ENCODE results near the gene ALG10B.

DNA sequence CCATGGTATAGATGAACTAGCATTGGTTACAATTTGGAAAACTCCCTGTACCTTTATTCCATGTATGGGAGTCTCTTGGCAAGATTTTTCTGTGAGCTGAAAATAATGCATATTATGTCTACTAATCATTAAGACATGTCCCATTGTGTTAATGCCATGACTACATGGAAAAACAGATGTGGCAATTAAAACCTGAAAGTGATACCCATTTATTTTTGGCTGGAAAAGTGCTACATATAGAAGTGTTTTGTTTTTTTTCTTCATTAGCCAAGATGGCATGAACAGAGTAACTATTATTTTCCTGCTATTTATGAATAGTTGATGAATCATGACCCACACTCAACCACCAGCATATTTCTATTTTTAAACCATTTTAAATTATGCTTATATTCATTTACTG is 58.2 kb downstream of the ALG10B start:
- TF ChIP-seq, protein P1, sequence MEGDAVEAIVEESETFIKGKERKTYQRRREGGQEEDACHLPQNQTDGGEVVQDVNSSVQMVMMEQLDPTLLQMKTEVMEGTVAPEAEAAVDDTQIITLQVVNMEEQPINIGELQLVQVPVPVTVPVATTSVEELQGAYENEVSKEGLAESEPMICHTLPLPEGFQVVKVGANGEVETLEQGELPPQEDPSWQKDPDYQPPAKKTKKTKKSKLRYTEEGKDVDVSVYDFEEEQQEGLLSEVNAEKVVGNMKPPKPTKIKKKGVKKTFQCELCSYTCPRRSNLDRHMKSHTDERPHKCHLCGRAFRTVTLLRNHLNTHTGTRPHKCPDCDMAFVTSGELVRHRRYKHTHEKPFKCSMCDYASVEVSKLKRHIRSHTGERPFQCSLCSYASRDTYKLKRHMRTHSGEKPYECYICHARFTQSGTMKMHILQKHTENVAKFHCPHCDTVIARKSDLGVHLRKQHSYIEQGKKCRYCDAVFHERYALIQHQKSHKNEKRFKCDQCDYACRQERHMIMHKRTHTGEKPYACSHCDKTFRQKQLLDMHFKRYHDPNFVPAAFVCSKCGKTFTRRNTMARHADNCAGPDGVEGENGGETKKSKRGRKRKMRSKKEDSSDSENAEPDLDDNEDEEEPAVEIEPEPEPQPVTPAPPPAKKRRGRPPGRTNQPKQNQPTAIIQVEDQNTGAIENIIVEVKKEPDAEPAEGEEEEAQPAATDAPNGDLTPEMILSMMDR (IDR thresholded peaks at IDR 0.05; ENCODE audit: insufficient read depth, low read length, poor library complexity, severe bottlenecking): no peak
- no peak for TF ChIP-seq EZH2phosphoT487 (conservative IDR thresholded peaks at IDR 0.05; ENCODE audit: low read length)

Data from SU-DHL-6 (cell line).